BJ (cell line): ENCODE measurements around the gene CDK8. TPM values are rescaled to one million over a fixed set of nuclear protein-coding genes. Genes with fewer than 3 reads are reported as not detected.
A peak's percentile ranks its signal among the peaks of the same experiment; 100 is the strongest.

Experiments used
- CTCF ChIA-PET: fragments of 350-600 bp; formaldehyde crosslinking; extraction: SDS; loops from one replicate; lab custom pipeline; 2021; ENCODE audit warnings: antibody characterized with exemption, inconsistent platforms; lab: Yijun Ruan, JAX
- POLR2A ChIA-PET: fragments of 300-600 bp; sonication (Branson Sonifier 250); formaldehyde crosslinking; extraction: SDS; loops from one replicate; lab custom pipeline; 2021; ENCODE audit warnings: antibody characterized with exemption; lab: Charles Lee
- DNase-seq: peaks from one replicate; pipeline ENCODE4 v3.0.0-alpha.2; 2011; ENCODE audit warnings: low read depth
- H3K27me3 ChIP-seq: 2 replicates; pipeline ENCODE4 v1.6.0; 2011; ENCODE audit warnings: low read length; ENCODE audit not compliant: control insufficient read depth, insufficient read depth
- H3K36me3 ChIP-seq: 2 replicates; pipeline ENCODE4 v1.5.1; 2011; ENCODE audit warnings: low read length; ENCODE audit not compliant: control insufficient read depth, insufficient read depth
- H3K4me3 ChIP-seq: 2 replicates; pipeline ENCODE4 v1.5.1; 2011; ENCODE audit warnings: low read depth, mild to moderate bottlenecking, control low read depth, low read length
- polyA plus RNA-seq: library from polyadenylated mRNA; depleted of rRNA; stranded (reverse); fragments of >200 nt; gene quantifications from 2 replicates; pipeline ENCODE4 v1.2.3, GENCODE V29; 2011
- TF ChIP-seq, protein P1 (sequence below): IDR thresholded peaks from 2 replicates; pipeline ENCODE4 v1.5.1; 2011; ENCODE audit warnings: low read depth, mild to moderate bottlenecking, control low read depth, inconsistent platforms, low read length, moderate library complexity; ENCODE audit not compliant: insufficient read depth

Gene CDK8
- polyA plus RNA-seq, 1 experiment, result 13.7 TPM

DNA sequence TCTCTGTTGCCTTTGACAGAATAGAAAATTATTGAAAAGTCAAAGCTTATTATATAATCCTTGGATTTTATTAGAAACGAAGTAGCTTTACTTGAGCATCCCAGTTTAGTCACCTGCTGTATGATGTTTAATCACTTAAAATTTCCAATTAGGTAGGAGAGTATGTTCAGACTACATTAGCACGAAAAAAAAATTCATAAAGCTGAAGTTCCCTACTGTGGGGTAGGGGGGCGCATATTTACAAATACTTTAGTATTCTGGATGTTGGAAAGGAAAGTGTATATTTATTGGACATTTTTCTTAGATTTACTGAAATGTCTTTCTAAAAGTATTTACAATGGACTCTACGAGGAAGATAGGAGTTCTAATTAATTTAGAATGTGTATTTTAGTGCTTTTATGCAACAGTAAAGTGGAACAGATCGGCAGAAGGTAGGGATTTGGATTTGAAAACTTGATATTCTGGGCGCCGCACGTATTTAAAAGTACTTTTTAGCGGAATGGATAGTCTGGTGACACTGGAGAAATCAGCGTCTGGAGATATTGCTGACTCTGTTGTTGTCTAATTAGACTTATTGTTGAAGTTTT lies 1.9 kb downstream of the CDK8 start:
- CTCF ChIA-PET, result interaction anchor here (0.8 to 2.7 kb wide), 5 partner anchors 10 to 71 kb away, joined by 3 to 10 read pairs (median 3); no protein-coding TSS in a partner anchor

DNA sequence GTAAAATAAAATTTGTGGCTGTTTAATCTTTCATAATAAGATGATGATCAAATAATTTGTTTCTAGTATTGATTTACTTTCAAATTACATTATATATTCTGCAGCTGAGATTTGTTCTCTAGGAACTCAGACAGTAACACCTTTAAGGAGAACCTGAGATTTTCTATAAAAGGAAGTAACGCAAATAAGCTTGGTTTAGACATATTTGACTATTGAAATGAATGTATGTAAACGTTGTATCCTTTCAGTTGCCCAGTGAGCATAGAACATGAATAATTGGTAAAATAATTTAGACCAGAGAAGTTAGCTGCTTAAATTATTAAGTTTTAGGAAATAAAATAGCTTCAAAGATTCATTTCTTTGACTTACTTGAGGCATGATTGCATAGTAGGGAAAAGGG lies 3.1 kb downstream of the CDK8 start:
- ChIA-PET POLR2A (no interaction called here), CTCF (interaction anchor here (2.7 kb wide), 1 partner anchor 72 kb away, joined by 10 read pairs; no protein-coding TSS in a partner anchor)

More for the DNA sequence above, 1.9 kb downstream of the CDK8 start:
- TF ChIP-seq, protein P1, sequence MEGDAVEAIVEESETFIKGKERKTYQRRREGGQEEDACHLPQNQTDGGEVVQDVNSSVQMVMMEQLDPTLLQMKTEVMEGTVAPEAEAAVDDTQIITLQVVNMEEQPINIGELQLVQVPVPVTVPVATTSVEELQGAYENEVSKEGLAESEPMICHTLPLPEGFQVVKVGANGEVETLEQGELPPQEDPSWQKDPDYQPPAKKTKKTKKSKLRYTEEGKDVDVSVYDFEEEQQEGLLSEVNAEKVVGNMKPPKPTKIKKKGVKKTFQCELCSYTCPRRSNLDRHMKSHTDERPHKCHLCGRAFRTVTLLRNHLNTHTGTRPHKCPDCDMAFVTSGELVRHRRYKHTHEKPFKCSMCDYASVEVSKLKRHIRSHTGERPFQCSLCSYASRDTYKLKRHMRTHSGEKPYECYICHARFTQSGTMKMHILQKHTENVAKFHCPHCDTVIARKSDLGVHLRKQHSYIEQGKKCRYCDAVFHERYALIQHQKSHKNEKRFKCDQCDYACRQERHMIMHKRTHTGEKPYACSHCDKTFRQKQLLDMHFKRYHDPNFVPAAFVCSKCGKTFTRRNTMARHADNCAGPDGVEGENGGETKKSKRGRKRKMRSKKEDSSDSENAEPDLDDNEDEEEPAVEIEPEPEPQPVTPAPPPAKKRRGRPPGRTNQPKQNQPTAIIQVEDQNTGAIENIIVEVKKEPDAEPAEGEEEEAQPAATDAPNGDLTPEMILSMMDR, result peak; percentile 31; the same call in 1 of the 2 replicates
- no peaks in the 10 kb centered on the region for H3K36me3 ChIP-seq
- POLR2A ChIA-PET, result no interaction called here
- peak overlapping the region; percentile 78 for H3K4me3 ChIP-seq
- no peak for DNase-seq
- peaks cover 2% of the 10 kb centered on the region; the same call in 1 of the 2 replicates for H3K27me3 ChIP-seq

DNA sequence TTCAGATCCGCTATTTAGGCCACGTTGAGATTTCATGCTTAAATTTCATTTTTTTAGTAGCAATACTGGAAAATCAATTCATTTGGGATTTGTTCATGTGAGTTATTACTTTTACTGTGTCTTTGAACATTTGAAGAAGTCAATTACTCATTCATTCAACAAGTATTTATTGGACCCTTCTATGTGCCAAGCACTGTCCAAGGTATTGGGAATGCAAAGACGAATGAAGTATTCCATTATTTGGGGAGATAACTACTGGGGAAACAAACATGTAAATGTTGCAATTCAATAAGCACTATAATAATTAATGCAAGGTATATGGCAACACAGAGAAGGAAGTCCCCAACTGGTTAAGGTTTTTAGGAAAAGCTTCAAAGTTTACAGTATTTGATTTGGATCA lies 5.7 kb downstream of the CDK8 start:
- TF ChIP-seq, protein P1, result no peak
- ChIA-PET CTCF (no interaction called here), POLR2A (no interaction called here)
- Histone ChIP-seq H3K27me3 (no peaks in the 10 kb centered on the region), H3K4me3 (no peak overlapping the region), H3K36me3 (no peaks in the 10 kb centered on the region)
- no peak for DNase-seq

More for the DNA sequence above, 3.1 kb downstream of the CDK8 start:
- no peak for DNase-seq
- Histone ChIP-seq H3K27me3 (peaks cover 2% of the 10 kb centered on the region; the same call in 1 of the 2 replicates), H3K4me3 (no peak overlapping the region), H3K36me3 (no peaks in the 10 kb centered on the region)
- TF ChIP-seq, protein P1, result no peak

DNA sequence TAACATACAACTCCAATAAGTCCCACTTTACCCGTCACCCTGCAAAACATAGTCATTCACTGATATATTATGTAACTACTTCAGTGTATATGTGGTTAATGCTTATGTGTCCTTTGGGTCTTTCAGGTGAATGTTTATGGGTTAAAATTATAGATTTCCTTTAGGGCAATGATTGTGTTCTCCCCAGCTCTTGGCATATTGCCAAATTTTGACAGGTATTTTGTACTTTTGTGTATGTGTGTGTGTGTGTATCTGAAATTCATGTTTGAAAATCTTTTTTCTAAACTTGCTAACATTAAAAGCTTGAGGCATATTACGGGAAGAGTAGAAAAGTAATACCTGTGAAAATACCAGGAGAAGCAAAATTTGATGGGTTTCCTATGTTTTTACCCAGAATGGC lies 8.2 kb downstream of the CDK8 start:
- Histone ChIP-seq H3K27me3 (no peaks in the 10 kb centered on the region), H3K4me3 (no peak overlapping the region), H3K36me3 (no peaks in the 10 kb centered on the region)
- POLR2A ChIA-PET, result no interaction called here
- TF ChIP-seq, protein P1, result no peak
- CTCF ChIA-PET, result no interaction called here
- DNase-seq, result no peak

DNA sequence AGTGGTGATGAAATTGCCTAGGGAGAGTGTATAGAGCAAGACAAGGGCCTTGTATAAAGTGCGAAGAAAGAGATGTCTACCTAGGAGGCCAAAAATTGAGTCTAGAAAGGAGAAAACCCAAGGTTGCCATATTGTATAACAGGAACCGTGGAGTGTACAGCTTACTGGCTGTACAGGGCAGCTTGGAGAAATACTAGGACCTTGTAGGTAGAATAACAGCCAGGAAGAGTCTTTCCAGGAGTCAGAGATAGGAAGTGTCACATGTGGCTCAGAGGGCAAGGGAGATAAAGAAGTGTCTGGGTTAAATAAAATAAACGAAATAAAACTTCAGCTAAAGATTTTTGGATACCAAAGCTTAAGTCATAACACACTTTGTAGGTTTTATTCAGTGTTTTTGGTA lies 12.4 kb downstream of the CDK8 start:
- no peak for DNase-seq
- Histone ChIP-seq H3K27me3 (no peaks in the 10 kb centered on the region), H3K36me3 (no peaks in the 10 kb centered on the region), H3K4me3 (no peak overlapping the region)
- CTCF ChIA-PET, result interaction anchor here (1.4 to 1.6 kb wide), 2 partner anchors 11 to 49 kb away, joined by 4 to 5 read pairs; no protein-coding TSS in a partner anchor
- TF ChIP-seq, protein P1, result no peak
- POLR2A ChIA-PET, result no interaction called here
